Measurements from ENCODE around the gene CREB5.

Gene CREB5

GRCh38 chr7:28695300-28696295, 283.3 kb downstream of the CREB5 start:
- DNase-seq: no peak

DNA sequence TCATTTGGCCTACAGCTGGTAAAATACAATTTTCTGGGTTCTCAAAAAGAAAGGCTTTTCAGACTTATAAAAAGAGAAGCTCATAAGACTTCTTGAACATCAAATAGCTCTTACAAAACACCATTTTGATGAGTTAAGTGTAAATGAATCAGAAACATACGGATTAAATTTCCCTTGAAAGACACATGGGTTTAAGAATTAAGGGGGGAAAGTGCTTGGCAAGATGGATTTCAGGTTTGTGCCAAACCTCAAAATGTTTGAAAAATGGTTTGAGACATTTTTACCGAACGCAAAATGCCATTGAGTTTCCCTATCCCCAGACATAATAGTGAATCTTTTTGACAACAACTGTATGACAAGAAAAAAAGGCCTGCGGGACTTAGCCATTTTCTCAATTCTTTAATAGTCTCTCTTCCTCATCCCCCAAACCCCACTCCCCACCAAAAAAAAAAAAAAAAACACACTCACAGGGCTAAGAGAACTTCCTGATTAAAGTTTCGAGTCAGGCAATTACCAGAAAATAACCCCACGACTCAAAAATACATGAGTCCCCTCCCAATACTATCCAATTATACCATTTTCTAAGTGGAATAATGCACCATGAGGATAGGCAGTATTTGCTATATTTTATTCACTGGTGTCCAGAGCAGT, 285.7 kb downstream of the CREB5 start:
- DNase-seq: no peak

- no peak for DNase-seq
Observed at GRCh38 chr7:28698840-28699239, 286.5 kb downstream of the CREB5 start.

DNA sequence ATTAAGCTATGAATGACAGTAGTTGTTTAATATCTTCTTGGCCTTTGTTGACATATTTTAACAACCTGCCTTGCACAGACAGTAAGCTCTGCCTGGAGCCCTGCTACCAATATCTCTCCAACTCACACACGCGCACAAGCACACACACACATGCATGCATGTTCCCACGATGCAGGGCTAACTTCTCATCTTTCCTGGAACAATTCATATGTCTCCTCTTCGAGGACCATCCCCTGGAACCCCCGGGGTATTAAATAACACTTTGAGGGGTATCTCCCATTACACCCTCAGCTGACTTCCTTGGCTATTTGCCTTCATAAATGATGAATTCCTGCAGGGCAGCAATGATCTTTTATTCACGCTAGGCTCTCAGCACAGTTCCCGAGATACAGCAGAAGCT, 287.8 kb downstream of the CREB5 start:
- DNase-seq: no peak

- no peak for DNase-seq
Observed at GRCh38 chr7:28700790-28701203, 288.5 kb downstream of the CREB5 start.

DNA sequence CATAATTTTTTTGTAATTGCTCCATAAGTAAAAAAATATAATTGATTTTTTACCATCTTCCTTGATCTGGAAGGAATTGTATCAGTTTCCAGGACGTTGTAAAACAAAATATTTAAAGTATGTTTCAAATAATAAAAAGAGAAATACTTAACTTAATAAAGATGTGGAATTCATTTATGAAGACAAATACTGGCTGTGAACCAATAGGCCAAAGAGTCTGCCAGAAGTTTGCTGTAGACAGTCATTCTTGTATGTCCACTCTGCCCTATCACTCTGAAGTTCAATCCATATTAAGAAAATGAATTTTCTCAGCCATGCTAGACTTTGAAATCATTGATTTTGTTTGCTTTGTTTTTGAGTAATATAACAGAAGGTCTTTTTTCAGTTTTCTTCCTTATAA, 289.4 kb downstream of the CREB5 start:
- no peak for DNase-seq

DNA sequence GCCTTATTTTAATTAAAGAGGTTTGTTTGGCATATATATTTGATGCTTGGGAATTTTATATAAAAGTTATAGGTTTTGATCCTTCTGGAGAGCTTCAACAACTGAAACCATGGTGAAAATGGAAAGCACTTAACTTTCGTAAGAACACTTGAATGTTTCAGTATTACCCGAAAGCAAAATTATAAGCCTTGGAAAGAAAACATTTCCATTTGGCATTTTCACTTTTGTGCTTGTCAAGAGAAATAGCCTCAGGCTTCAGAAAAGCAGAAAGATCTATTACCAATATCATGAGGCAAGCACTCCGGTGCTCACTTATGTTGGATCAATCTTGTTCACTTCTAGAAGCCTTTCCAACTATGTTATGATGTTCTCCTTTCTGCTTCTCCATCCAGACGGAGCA, 289.9 kb downstream of the CREB5 start:
- DNase-seq: no peak

GRCh38 chr7:28703037-28703765, 290.9 kb downstream of the CREB5 start:
- DNase-seq: no peak

GRCh38 chr7:28704706-28705105, 292.4 kb downstream of the CREB5 start:
- DNase-seq: no peak

DNA sequence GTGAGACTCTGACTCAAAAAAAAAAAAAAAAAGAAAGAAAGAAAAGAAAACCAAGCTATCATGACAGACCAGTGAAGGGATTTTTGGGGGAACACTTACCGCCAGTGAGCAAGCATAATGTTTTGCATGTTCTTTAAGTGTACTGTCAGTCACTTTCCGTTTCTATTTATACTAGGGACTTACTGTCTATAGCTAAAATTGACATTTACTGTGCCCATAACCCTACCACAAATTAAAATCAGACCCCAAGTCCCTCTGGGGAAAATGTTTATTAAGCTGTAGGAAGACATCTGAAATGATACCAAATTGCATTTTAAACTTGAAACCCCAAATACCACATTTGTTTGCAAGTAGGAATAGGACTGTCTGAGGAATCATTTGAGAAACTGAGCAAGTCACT, 293.0 kb downstream of the CREB5 start:
- no peak for DNase-seq

DNA sequence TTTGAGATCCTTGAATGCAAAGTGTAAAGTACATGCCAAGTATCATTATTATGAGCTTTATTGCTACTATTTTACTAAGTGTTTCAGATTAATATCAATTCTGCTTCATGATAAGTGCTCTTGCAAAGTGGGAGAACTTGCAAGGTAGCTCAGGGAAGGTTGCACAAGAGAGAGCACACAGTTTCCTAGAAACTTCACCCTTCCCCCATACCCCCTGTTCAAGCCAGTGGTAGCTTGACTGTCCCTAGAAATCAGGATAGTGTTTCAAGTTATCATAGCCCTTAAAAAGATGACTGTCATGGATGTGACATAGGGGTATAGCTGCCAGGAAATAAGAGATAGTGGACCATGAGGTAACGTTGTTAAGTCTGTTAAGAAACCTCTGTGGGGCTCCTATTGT, 294.3 kb downstream of the CREB5 start:
- DNase-seq: no peak

GRCh38 chr7:28707291-28707690, 295.0 kb downstream of the CREB5 start:
- no peak for DNase-seq

GRCh38 chr7:28708033-28708951, 296.0 kb downstream of the CREB5 start:
- no peak for DNase-seq

DNA sequence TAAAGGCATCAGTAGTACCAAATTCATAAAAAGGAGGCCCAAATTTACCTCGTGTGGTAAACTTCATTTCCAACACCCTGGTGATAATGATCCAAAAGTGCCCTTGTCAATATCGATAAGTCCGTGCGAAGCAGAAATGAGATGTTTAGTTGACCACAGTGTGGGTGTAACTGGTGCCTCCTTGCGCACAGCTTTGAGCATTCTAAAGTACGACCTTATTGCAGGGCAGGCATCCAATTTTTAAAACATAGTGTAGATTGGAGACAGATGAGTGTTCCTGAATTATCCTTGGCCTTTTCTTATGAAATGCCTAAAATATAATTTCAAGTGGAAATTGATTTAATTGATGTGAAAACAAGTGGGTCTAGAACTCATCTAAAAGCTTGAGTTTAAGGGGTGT, 297.4 kb downstream of the CREB5 start:
- no peak for DNase-seq

DNA sequence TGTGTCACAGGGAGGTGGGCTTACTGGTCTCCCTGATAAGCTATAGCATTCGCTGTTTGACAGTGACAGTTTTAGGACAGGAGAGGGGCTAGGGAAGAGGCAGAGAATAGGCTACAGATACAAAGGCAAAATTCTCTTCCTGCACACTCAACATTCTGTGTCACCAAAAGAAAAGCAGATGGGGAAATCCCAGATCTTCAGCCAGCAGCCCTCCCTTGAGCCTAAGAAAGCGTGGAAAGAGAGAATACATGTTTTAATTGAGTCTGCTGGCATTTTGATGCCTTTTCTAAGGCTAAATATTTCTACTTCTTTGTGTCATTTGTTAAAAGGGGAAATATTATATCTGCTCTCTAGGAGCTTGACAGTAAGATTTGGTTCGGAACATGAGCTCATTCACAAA, 298.8 kb downstream of the CREB5 start:
- no peak for DNase-seq

- DNase-seq: no peak
Observed at GRCh38 chr7:28714459-28715120, 302.3 kb downstream of the CREB5 start.

- DNase-seq: no peak
Observed at GRCh38 chr7:28717445-28718054, 305.2 kb downstream of the CREB5 start.

GRCh38 chr7:28718055-28718481, 305.8 kb downstream of the CREB5 start:
- DNase-seq: no peak

GRCh38 chr7:28718545-28718944, 306.2 kb downstream of the CREB5 start:
- DNase-seq: no peak

DNA sequence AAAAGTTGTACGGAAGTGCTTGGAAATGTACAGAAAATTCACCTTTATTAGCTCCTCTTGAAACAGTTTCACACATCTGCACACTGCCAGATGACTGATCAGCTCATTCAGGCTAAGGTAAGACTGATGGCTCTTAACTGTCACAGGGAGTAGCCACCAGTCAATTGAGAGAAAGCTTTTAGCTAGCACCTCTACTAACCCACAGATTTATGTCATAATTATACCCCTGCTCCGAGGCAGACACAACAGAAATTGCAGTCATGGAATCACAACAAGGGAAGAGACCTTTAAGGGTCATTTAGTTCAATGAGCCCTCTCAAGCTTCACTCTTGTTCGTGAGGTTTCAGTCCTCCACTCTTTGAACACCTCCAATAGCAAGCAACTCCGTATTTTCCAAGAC, 310.4 kb downstream of the CREB5 start:
- no peak for DNase-seq

GRCh38 chr7:28723336-28723735, 311.0 kb downstream of the CREB5 start:
- DNase-seq: no peak

Data from GF-D8 (cell line).